ENCODE results near the gene DAB1.
A peak's percentile ranks its signal among the peaks of the same experiment; 100 is the strongest.

Gene DAB1

GRCh38 chr1:57423656-57424211, at the start of gene DAB1:
TSS of gene DAB1 (minus strand) at chr1:57424060. CDS start at chr1:57291030, 133,030 bp downstream.
- peak; percentile 5 to 39 for DNase-seq

- DNase-seq: no peak
These were observed 49.6 kb upstream of the DAB1 start for GRCh38 chr1:57473448-57473847.

GRCh38 chr1:57471995-57472394, 48.1 kb upstream of the DAB1 start:
- DNase-seq: no peak

- DNase-seq: no peak
These were observed 46.2 kb upstream of the DAB1 start for GRCh38 chr1:57470036-57470435.

- no peak for DNase-seq
These were observed 45.0 kb upstream of the DAB1 start for GRCh38 chr1:57468641-57469523.

- no peak for DNase-seq
These were observed 44.0 kb upstream of the DAB1 start for GRCh38 chr1:57467830-57468229.

GRCh38 chr1:57464756-57465155, 40.9 kb upstream of the DAB1 start:
- no peak for DNase-seq

GRCh38 chr1:57463343-57463742, 39.5 kb upstream of the DAB1 start:
- DNase-seq: no peak

- no peak for DNase-seq
These were observed 37.5 kb upstream of the DAB1 start for GRCh38 chr1:57461405-57461804.

GRCh38 chr1:57451516-57451915, 27.7 kb upstream of the DAB1 start:
- DNase-seq: no peak

GRCh38 chr1:57450981-57451380, 27.1 kb upstream of the DAB1 start:
- DNase-seq: no peak

- DNase-seq: no peak
These were observed 23.7 kb upstream of the DAB1 start for GRCh38 chr1:57447551-57447950.

GRCh38 chr1:57443004-57443403, 19.1 kb upstream of the DAB1 start:
- DNase-seq: no peak

- DNase-seq: no peak
These were observed 16.2 kb upstream of the DAB1 start for GRCh38 chr1:57440096-57440495.

GRCh38 chr1:57431400-57431799, 7.5 kb upstream of the DAB1 start:
- DNase-seq: no peak

GRCh38 chr1:57424231-57425027, 569 bp upstream of the DAB1 start:
- DNase-seq: peak; percentile 23 to 48

GRCh38 chr1:57423135-57423655, 665 bp downstream of the DAB1 start:
- no peak for DNase-seq

GRCh38 chr1:57422271-57423134, 1.4 kb downstream of the DAB1 start:
- peak in 1 of 2 experiments; percentile 8 for DNase-seq

GRCh38 chr1:57421806-57422205, 2.1 kb downstream of the DAB1 start:
- DNase-seq: no peak

- DNase-seq: no peak
These were observed 2.7 kb downstream of the DAB1 start for GRCh38 chr1:57420981-57421785.

- no peak for DNase-seq
These were observed 4.9 kb downstream of the DAB1 start for GRCh38 chr1:57418971-57419370.

GRCh38 chr1:57411262-57411661, 12.6 kb downstream of the DAB1 start:
- no peak for DNase-seq
